ENCODE data around the gene ARF3.

ARF3 gene

GRCh38 chr12:48961801-48962200 lies 4.5 kb upstream of the ARF3 start:
- no peak for DNase-seq

GRCh38 chr12:48961331-48961730 lies 4.0 kb upstream of the ARF3 start:
- DNase-seq, result no peak

GRCh38 chr12:48960834-48961233 lies 3.5 kb upstream of the ARF3 start:
- DNase-seq, result no peak

GRCh38 chr12:48958049-48958388 lies 732 bp upstream of the ARF3 start:
- no peak for DNase-seq

GRCh38 chr12:48956279-48957140 lies 777 bp downstream of the ARF3 start:
- DNase-seq, result no peak

GRCh38 chr12:48954841-48955501 lies 2.3 kb downstream of the ARF3 start:
- no peak for DNase-seq

- DNase-seq, result no peak
Measured at GRCh38 chr12:48954061-48954460, 3.2 kb downstream of the ARF3 start.

GRCh38 chr12:48952691-48953090 lies 4.6 kb downstream of the ARF3 start:
- no peak for DNase-seq

- no peak for DNase-seq
Measured at GRCh38 chr12:48947727-48948126, 9.6 kb downstream of the ARF3 start.

- no peak for DNase-seq
Measured at GRCh38 chr12:48946943-48947342, 10.3 kb downstream of the ARF3 start.

GRCh38 chr12:48946205-48946604 lies 11.1 kb downstream of the ARF3 start:
- no peak for DNase-seq

GRCh38 chr12:48943221-48943620 lies 14.1 kb downstream of the ARF3 start:
- no peak for DNase-seq

GRCh38 chr12:48940181-48940580 lies 17.1 kb downstream of the ARF3 start:
- DNase-seq, result no peak

- DNase-seq, result no peak
Measured at GRCh38 chr12:48938805-48939204, 18.5 kb downstream of the ARF3 start.

- DNase-seq, result no peak
Measured at GRCh38 chr12:48937170-48937569, 20.1 kb downstream of the ARF3 start.

GRCh38 chr12:48936379-48936979 lies 20.8 kb downstream of the ARF3 start:
- peak; percentile 43 for DNase-seq

GRCh38 chr12:48934312-48934706 lies 23.0 kb downstream of the ARF3 start:
- DNase-seq, result no peak

GRCh38 chr12:48933664-48934311 lies 23.5 kb downstream of the ARF3 start:
- no peak for DNase-seq

GRCh38 chr12:48932878-48933277 lies 24.4 kb downstream of the ARF3 start:
- no peak for DNase-seq

GRCh38 chr12:48930475-48930874 lies 26.8 kb downstream of the ARF3 start:
- DNase-seq, result no peak

- no peak for DNase-seq
Measured at GRCh38 chr12:48929551-48929950, 27.7 kb downstream of the ARF3 start.

- no peak for DNase-seq
Measured at GRCh38 chr12:48927261-48927660, 30.0 kb downstream of the ARF3 start.

- no peak for DNase-seq
Measured at GRCh38 chr12:48925304-48926011, 31.8 kb downstream of the ARF3 start, which contains the start of gene FKBP11. FKBP11 (minus strand) TSS chr12:48925492; CDS start chr12:48925428, 64 bp downstream.
